HG03025 (cell line): Measurements from ENCODE around the gene ATP10A.

Source experiments
- ATAC-seq: cut with Tn5 transposase; IDR thresholded peaks from one replicate; pipeline ENCODE4 v1.9.1; 2021; ENCODE audit warnings: mild to moderate bottlenecking, moderate library complexity; ENCODE audit not compliant: unreplicated experiment, low FRiP score

Gene ATP10A

DNA sequence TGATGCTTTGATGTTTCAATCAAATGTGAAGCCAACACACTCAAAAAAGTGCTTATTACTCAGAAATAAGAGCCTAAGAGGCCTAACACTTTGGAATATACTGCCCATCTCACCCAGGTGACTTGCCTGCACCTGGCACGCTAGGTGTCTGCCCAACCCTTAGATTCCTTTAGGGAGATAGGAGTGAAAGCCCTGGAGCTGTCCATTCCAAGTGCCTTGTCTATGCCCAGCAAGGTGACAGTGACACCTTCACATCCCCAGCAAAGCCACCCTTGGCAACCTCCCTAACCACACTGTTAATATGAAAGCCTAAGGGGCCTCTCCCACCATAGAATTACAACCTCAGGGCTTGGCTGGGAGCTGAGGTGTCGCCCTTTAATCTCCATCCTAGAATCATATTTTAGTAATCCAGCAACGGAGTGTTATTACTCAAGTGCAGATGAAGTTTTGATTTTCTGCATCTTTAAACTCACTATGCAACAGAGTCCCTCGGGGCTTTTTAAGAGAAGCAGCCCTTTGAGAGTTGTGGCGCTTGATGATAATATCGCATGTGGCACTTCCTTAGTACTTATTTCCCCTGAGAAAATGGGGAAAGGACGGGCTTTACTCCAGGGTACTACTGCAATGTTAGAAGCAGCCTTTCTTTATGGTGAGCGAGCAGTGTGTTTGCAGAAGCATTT lies 24.8 kb downstream of the ATP10A start:
- no peak for ATAC-seq

DNA sequence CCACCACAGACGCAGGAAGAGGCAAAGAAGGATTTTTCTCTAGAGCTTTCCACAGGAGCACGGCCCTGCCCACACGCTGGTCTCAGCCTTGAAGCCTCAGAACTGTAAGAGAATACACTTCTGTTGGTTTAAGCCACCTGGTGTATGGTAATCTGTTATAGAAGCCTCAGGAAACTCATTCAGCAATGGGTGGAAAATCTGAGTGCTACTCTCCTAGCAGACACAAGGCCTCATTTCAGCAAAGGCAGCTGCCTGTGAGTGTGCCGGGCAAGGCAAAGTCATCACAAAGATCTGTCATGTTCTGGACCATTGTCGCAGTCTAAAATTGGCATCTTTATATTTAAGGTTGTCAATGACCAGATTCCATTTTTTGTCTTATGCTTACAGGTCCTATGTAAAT lies 31.0 kb downstream of the ATP10A start:
- ATAC-seq = no peak

DNA sequence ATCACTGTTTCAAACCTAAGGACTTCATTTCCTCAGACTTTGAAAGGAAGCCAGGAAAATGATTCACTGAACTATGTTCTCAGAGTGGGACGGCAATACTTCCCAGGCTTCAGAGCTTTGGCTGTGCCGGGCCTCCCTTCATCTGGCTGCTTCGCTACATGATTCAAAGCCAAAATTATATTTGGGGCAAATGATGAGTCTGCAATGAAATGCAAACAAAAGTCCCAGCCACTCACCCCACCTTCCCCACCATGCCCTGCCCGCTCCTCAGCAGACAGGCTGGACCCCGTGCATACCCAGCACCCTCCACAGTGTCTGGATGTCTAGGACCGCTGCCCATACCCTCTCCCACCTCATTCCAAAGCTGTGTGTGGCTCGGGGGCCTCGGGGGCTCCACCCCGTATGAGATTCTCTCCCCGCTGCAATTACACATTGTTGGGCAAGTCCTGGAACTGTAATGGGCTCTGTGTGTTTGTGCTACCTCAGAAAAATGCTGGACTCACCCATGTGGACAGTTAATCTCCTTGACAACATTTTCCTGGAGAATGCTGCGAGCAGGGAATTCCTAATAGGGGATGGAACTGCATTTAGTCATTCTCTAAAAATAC lies 32.2 kb downstream of the ATP10A start:
- no peak for ATAC-seq

DNA sequence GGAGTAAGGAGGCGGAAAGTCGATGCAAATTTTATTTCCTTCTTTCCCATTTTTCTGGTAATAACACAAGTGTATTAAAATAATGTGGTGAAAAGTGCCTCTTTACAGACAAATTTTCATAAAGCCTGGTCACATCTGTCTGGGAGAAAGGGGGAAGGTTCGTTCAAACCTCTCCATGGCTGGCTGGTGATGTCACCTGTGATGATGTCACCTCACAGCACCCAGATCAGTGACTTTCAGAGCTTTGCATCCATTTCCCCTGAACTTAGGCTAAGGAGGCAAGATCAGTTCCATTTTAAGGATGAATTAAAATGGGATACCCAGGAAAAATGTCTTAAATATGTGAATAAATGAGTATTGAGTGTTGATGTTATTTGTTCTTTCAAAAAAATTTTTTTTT lies 34.1 kb downstream of the ATP10A start:
- no peak for ATAC-seq

- no peak for ATAC-seq
Observed at GRCh38 chr15:25825207-25825606, 37.9 kb downstream of the ATP10A start.

DNA sequence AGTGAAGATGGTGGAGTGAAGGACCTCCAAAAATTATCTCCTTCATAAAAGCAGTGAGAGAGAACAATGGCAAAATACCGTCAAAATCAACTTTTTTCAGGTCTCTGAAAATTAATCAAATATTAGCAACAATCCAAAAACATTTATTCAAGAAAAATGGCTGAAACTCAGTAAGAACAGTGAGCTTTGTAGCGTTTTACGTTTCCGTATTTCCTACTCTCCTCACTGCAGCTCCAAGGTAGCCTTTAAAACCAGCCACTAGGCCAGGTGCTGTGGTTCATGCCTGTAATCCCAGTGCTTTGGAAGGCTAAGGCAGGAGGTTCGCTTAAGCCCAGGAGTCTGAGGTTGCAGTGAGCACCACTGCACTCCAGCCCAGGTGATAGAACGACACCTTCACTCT lies 38.5 kb downstream of the ATP10A start:
- no peak for ATAC-seq

DNA sequence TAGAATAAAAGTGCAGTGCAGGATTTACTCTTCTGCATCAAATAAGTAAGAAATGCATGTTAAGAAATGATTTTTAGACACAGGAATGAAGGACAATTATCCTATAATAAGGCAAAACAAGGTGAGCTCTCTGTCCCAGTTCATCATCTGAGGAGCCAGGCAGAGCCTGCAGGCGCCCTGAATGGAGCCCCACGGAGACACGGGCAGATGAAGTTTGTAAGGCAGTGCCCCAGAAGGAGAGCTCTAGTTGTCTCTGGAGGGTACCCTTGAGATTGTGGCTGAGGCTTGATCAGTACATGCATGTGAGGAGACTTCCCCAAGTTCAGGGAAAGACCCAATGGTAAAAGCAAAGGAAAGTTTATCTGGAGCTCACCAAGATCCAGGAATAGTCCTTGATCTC lies 50.3 kb downstream of the ATP10A start:
- ATAC-seq = no peak

DNA sequence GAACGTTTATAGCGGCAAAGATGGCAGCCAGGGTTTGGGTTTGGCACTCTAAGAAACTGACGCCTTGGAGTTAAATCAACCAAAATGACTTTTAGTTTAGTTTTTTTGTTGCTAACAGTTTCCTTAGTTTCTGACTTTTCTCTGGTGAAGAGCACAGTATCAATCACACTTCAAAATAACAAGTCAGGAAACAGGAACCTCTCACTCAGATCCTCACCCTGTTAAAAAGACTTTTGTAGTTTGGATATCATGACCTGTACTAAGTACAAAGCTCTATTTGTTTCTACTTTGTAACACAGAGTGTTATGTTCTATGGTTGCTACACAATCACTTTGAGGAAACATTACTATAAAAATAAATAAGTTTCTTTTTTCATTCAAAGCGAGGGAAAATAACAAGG lies 51.1 kb downstream of the ATP10A start:
- ATAC-seq = no peak

DNA sequence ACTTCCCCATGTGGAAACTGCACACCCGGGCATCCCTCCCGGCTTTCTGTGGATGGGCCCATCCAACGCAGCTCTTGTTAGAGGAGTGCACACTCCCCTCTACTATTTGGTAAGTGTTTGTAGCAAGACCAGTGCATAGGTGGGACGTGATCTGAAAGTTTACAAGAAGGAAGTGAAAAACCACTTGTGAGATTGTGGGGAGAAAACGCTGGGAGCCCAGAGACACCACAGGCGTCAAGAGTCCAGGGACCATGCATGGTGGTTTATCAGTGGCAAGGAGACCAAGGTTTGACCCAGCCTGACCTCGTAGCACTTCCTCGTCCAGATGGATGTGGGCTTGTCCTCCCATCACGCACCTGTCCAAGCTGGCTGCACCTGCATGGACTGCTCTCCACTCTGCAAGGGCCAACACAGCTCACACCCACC lies 51.6 kb downstream of the ATP10A start:
- peak; percentile 92 for ATAC-seq

DNA sequence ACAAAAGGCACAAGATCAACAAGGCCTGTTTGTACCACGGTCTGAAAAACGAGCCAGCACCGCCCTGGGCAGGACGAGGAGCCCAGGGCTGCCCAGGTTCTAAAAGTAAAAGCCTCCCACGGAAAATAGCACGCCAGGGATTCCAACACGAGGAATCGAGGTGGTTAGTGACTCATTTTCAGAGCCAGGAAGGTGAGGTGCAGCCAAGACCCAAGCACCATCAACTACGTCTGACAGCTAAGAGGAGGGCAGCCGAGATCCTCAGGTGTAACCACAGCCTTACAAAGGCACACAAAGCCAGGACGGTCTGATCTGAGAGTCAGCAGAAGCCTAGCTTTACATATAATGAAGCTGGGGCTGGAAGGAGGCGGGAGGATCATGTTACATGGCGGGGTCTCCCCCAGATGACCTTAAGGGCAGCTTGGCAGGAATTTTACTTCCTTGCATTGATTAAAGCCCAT lies 52.5 kb downstream of the ATP10A start:
- no peak for ATAC-seq

- ATAC-seq = no peak
Observed at GRCh38 chr15:25810154-25810553, 53.0 kb downstream of the ATP10A start.

DNA sequence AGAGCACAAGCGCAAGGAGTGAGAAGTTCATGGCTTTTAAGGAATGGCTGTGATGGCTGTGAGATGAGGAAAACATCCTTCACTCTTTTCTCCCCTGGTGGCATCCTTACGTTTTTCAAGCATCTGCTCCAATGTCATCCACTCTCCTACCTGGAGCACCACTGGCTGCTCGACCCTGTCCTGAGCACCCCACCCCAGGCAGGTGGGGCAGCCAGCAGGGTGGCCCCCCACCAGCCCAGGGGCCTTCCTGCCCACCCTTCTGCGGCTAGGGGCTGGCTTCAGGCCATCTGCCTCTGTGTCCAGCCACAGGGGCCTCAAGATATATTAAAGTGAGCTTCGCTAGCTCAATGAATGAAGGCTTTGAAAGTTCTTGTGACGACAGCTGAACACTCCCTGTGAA lies 56.1 kb downstream of the ATP10A start:
- ATAC-seq = no peak

DNA sequence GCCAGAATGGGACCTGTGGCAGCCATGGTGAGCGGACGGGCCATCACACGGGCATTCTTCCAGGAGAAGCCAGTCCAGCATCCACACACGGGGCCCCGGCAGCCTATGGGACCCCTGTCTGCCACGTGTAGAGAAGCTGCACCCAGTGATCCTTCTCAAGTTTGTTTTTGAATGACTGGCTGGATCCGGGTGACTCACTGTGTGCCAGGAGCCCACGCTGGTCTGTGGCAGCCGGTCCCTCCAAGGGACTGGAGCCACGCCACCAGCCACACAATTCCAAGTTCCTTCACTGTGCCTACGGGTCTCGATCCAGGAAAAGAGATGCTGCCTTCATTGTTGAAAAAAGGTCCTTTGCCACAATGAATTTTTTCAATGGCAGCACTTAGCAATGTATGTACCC lies 58.1 kb downstream of the ATP10A start:
- ATAC-seq = no peak

DNA sequence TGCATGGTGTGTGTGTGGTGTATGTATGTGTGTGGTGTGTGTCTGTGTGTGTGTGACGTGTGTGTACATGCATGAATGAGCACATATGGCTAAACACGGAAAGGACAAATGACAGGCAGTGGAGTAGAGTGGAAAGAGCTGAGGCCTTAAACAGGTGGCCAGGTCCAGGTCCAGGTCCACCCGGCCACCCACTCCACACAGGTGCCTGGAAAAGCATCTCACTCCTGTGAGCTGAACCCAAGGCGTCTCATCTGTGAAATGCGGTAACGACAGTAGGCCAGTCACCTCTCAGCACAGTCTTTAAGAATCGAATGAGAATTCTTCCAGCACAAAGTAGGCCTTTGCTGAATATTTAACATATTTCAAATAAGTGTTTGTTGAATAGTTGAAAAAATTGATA lies 58.7 kb downstream of the ATP10A start:
- ATAC-seq = no peak

DNA sequence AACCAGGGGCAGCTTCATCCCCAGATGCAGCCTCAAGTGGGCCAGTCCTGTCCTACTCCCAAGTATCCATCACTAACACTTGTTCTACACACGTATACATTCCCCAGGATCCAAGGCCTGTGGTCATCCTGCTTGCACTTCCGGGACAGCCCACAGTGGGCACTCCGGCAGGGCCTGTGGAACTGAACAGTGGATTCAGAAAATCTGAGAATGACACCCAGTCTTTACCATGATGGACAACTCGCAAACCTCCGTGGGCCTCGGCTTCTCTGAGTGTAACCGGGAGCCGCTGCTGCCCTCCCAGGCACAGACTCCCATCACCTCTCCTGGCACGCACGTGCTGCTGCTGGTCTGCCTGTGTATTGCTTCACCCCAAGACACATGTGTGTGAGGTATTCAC lies 59.6 kb downstream of the ATP10A start:
- no peak for ATAC-seq

DNA sequence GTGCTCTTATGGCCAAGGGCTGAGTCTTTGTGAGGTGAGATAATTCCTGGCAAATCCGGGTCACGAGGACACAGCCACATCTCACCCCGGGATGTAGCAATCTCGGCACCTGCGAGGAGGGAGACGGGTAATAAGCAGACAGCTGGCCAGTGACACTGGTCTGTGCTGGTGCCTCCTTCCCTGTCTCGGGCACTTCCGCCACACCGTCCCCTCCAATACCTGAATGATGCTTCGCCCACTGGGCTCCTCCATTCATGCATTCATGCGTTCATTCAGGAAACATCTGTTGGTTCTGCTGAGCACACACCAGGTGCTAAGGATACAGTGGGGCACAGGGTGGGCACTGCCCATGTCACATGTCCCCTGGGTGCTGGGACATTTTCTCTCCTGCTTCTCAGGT lies 60.1 kb downstream of the ATP10A start:
- no peak for ATAC-seq

DNA sequence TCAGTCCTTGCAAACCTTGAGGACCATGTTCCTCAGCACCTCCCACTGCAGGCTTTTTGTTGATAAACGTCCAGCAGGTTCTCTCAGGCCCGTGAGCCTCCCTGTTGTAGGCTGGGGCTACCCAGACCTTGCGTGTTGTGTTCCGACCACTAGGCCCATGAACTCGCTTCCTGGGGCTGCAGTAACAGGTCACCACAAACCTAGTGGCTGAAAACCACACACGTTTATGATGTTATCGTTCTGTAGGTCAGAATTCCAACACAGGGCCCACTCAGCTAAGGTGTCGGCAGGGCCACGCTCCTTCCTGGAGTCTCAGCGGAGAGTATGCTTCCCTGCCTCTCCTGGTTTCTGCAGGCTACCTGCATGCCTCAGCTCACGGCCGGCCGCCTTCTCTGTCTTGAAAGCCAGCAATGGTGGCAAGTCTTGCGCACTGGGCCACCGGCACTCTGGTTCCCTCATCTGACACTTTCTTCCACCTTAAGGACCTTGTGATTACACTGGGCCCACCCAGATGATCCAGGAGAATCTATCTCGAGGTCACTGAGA lies 60.8 kb downstream of the ATP10A start:
- no peak for ATAC-seq

GRCh38 chr15:25801586-25802284 lies 61.4 kb downstream of the ATP10A start:
- no peak for ATAC-seq

GRCh38 chr15:25800761-25801515 lies 62.2 kb downstream of the ATP10A start:
- no peak for ATAC-seq

DNA sequence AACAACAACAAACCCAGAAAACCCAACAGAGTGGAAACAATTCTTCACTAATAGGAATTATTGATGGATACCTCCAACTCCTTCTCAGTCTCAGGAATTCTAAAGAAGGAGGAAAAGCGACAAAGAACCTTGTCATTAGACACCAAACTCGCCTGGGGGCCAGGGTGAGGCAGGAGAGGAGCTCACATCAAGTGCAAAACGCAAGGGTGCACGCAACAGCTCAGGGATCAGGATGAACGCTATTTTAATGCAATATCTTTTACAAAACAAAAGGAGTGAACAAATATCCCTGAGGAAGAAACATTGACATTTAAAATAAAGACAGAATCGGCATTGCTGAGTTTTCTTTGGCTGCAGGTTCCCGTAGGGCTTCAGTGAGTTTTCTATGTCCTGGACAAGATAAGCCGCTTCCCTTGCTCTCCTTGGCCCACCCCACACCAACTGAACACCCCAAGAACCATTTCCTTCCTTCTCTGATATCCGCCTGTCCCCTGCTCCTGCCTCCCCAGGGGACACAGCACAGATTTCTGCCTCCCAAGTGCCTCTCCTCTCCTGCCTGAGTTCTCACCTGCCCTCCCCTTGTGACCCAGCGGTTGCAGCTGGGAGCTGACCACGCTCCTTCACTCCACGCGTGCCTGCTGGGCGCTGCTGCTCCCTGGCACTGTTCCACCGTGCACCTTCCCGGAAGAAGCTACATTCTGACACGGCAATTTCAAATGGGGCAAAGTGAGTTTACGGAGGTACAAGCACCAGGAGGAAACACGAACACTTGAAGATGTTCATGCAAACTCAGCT lies 63.0 kb downstream of the ATP10A start:
- ATAC-seq = no peak
